Hippocampal formation (tissue), 2 donors: ENCODE measurements around the gene OST4.

Experiments
- DNase-seq, 2 donors: peaks; one replicate each; lab custom pipeline; 2025; lab: John Stamatoyannopoulos, UW

Gene OST4

DNA sequence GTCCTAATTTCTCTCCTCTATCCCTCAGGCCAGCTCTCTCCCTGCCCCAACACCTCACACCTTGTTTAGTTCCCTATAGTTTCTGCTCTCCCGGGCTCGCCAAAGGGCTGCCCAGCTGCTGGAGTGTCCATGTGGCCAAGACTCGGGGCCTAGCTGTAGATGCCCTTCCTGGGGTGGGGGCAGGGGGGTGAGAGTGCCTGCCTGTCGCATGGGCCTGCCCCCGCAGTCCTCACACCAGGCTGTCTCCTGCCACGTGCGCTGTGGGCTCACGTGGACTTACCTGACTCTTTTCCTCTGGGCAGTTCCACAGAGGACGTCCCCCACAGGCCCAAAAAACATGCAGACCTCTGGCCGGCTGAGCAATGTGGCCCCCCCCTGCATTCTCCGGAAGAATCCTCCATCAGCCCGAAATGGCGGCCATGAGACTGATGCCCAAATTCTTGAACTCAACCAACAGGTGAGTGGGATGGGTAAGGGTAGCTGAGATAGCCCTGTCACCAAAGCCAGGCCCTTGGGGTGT lies 46.1 kb downstream of the OST4 start:
- DNase-seq = no peak

DNA sequence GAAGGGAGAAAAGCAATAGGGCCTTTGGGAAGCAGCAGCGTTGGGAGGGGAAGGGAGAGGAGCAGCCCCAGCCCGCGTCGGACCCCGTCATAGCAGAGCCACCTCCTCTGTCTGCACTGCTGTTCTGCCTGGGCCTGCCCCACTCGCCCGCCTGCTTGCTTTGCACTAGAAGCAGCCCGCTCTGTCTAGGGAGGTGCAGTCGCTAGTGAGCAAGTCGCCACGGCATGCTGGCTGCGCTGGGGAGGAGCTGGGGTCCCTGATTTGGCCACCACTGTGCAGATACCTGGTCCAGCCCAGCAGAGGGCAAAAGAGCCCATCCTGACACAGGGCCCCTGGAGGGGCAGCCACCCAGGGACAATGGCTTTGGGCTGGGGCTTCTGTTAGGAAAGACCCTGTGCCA lies 46.6 kb downstream of the OST4 start:
- no peak for DNase-seq

- no peak for DNase-seq
These were observed 47.3 kb downstream of the OST4 start for GRCh38 chr2:27024188-27024587.

DNA sequence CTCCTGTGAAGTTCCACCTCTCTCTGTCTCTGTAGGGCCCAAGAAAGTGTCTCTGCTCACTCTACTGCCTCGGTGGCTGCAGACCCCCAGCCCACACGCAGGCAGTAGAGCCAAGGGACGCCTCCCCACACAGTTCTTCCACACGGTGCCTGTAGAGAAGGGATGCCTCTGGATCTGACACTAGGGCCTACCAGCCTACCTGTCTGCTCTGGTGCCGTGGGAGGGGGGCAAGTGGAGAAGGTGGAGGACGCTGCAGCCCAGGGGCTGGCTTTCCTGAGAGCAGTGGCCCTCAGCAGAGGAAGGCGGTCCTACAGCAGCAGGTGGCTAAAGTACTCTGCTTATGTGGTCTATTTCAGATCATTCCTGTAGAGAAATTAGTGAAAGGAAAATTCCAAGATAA lies 47.7 kb downstream of the OST4 start:
- DNase-seq = no peak

GRCh38 chr2:27021253-27022049 lies 50.0 kb downstream of the OST4 start:
- DNase-seq = no peak
